ENCODE measurements around the gene TMEFF1.

Gene TMEFF1

DNA sequence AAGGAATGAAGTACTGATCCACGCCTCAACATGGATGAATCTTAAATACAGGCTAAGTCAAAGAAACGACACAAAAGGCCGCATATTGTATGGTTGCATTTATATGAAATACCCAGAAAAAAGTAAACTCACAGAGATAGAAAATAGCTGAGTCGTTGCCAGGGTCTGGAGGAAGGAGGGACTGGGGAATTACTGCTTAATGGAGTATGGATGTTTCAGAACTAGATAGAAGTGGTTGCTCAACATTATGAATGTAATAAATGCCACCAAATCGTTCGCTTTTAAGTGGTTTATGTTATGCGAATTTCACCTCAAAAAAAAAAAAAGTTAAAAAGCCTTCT, 46.8 kb upstream of the TMEFF1 start:
- no peak for TF ChIP-seq TSHZ2 (CRISPR knock-in tag; IDR thresholded peaks at IDR 0.05)
- no peak for TF ChIP-seq ZNF565 (CRISPR knock-in tag; conservative IDR thresholded peaks at IDR 0.05; ENCODE audit: low read depth)
- no peak for TF ChIP-seq ARNTL (CRISPR knock-in tag; IDR thresholded peaks at IDR 0.05; ENCODE audit: borderline replicate concordance, low read depth)
- no peak for TF ChIP-seq PATZ1 (CRISPR knock-in tag; IDR thresholded peaks at IDR 0.05; ENCODE audit: borderline replicate concordance)
- no peak for TF ChIP-seq CSRNP3 (CRISPR knock-in tag; IDR thresholded peaks at IDR 0.05)
- no peak for TF ChIP-seq SNAI2 (CRISPR knock-in tag; IDR thresholded peaks at IDR 0.05)
- TF ChIP-seq ISL1 (CRISPR knock-in tag; IDR thresholded peaks at IDR 0.05) = no peak
- TF ChIP-seq ESRRG (CRISPR knock-in tag; IDR thresholded peaks at IDR 0.05) = no peak
- no peak for TF ChIP-seq ZFP30 (CRISPR knock-in tag; IDR thresholded peaks at IDR 0.05)
- no peak for TF ChIP-seq PPARA (CRISPR knock-in tag; IDR thresholded peaks at IDR 0.05; ENCODE audit: borderline replicate concordance)
- TF ChIP-seq TOX (CRISPR knock-in tag; IDR thresholded peaks at IDR 0.05; ENCODE audit: borderline replicate concordance) = no peak
- TF ChIP-seq BACH2 (CRISPR knock-in tag; IDR thresholded peaks at IDR 0.05; ENCODE audit: borderline replicate concordance) = no peak
- no peak for TF ChIP-seq ZFP3 (CRISPR knock-in tag; IDR thresholded peaks at IDR 0.05)
- no peak for TF ChIP-seq ZNF70 (CRISPR knock-in tag; IDR thresholded peaks at IDR 0.05)
- TF ChIP-seq OSR1 (CRISPR knock-in tag; IDR thresholded peaks at IDR 0.05) = no peak
- TF ChIP-seq CREB5 (CRISPR knock-in tag; IDR thresholded peaks at IDR 0.05; ENCODE audit: low read depth) = no peak
- no peak for ATAC-seq

GRCh38 chr9:100426530-100427365, 46.2 kb upstream of the TMEFF1 start, which contains the start of gene MSANTD3:
TSS of gene MSANTD3 (plus strand) at chr9:100427143. CDS start at chr9:100441939, 14,796 bp downstream.
- TF ChIP-seq SNAI2 (CRISPR knock-in tag; IDR thresholded peaks at IDR 0.05) (no peak), ISL1 (CRISPR knock-in tag; IDR thresholded peaks at IDR 0.05) (no peak), PPARA (CRISPR knock-in tag; IDR thresholded peaks at IDR 0.05; ENCODE audit: borderline replicate concordance) (no peak), ZFP3 (CRISPR knock-in tag; IDR thresholded peaks at IDR 0.05) (no peak), PATZ1 (CRISPR knock-in tag; IDR thresholded peaks at IDR 0.05; ENCODE audit: borderline replicate concordance) (peak; percentile 37; the same call in 1 of the 2 replicates)
- ATAC-seq = peak; percentile 57

DNA sequence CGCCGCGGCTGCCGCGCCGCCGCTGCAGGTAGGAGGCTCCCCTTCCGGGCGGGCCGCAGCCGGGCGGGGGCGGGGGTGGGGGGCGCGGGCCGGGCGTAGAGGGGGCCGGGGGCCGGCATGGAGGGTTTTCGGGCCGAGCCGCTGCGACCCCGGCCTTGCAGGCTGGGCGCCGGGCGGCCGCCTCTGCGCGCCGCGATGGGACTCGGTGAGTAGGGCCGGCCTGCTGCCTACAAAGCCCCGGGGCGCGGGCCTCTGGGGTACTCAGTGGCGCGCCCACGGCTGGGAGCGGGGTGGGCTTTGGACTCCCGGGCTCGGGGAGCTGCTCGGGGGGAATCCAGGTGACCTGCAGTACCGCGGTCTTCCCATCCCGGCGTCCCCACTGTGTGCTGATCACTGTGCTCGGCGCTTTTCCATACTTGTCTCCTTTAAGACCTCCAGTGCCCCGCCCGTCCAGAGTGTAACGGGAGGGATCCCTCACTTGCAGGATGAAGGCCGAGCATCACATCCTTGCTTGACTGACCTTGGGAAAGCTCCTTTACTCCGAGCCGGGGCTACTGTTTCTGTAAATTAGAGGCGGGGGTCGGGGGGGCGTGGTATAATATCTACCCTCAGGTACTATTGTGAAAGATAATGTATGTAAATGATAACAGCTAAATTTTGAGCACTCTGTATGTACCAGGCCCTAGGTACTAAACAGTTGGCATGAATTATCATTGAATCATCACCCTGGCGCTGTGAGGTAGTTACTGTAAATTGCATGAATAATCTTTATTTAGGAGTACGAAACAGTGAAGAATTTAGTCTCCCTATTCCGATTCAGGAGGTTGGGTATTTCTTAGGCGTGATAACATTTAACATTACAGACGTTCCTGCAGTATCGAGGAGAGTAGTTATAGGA, 45.3 kb upstream of the TMEFF1 start:
- ATAC-seq = peak; percentile 66
- TF ChIP-seq PATZ1 (CRISPR knock-in tag; IDR thresholded peaks at IDR 0.05; ENCODE audit: borderline replicate concordance) (no peak), ISL1 (CRISPR knock-in tag; IDR thresholded peaks at IDR 0.05) (no peak), GLIS3 (CRISPR knock-in tag; IDR thresholded peaks at IDR 0.05) (no peak), CREB5 (CRISPR knock-in tag; IDR thresholded peaks at IDR 0.05; ENCODE audit: low read depth) (no peak), ZFP3 (CRISPR knock-in tag; IDR thresholded peaks at IDR 0.05) (no peak), ZNF8 (CRISPR knock-in tag; IDR thresholded peaks at IDR 0.05) (no peak), ZC3H10 (CRISPR knock-in tag; IDR thresholded peaks at IDR 0.05) (no peak), ZFP30 (CRISPR knock-in tag; IDR thresholded peaks at IDR 0.05) (no peak), PPARA (CRISPR knock-in tag; IDR thresholded peaks at IDR 0.05; ENCODE audit: borderline replicate concordance) (no peak), ESRRG (CRISPR knock-in tag; IDR thresholded peaks at IDR 0.05) (no peak), RARB (CRISPR knock-in tag; IDR thresholded peaks at IDR 0.05) (no peak), ZNF70 (CRISPR knock-in tag; IDR thresholded peaks at IDR 0.05) (no peak), CSDC2 (CRISPR knock-in tag; IDR thresholded peaks at IDR 0.05) (no peak), BACH2 (CRISPR knock-in tag; IDR thresholded peaks at IDR 0.05; ENCODE audit: borderline replicate concordance) (no peak)

Measured in SK-N-SH treated with all-trans-retinoic acid at 6 μM for 48 hours (cell line).